ENCODE data around the gene MYLK.

- TF ChIP-seq CTCF (conservative IDR thresholded peaks at IDR 0.05; ENCODE audit: low read length) (no peak), EZH2phosphoT487 (IDR thresholded peaks at IDR 0.05; ENCODE audit: borderline replicate concordance) (no peak)
These were observed 128.6 kb downstream of the MYLK start for GRCh38 chr3:123755501-123755900.

Data from Loucy (cell line).